T-cell (primary cell): Measurements from ENCODE around the gene SLPI. TPM values are rescaled to one million over a fixed set of nuclear protein-coding genes. Genes with fewer than 3 reads are reported as not detected.

Source experiments
- total RNA-seq, 35 experiments: library from RNA in 6 of 35; stranded (reverse) in 6 of 35; fragments of 120-200 nt in 1 of 35; gene quantifications; one replicate each; pipeline versions ENCODE4 v1.2.1 to v1.2.4 and lab custom pipeline; 2013 to 2026

Gene SLPI
- total RNA-seq, 5 donors from 2014 or later (not counting 1 experiment from before 2014, with no cell fraction given) = 1.1 to 1.7 (median 1.2) TPM; not detected in 2

Other genes with a start within 250 kb of the SLPI start
- gene KCNS1, start 153.4 kb downstream of the SLPI start, total RNA-seq = under 1 TPM in 1 of 5 donors, not detected in 4; 0.09 TPM
- gene WFDC5, start 139.4 kb downstream of the SLPI start, total RNA-seq = not detected
- gene WFDC12, start 130.1 kb downstream of the SLPI start, total RNA-seq = not detected
- gene PI3, start 79.7 kb downstream of the SLPI start, total RNA-seq = under 1 TPM in 1 of 5 donors, not detected in 4; 0.51 TPM
- gene SEMG1, start 47.5 kb downstream of the SLPI start, total RNA-seq = not detected
- not detected for gene SEMG2, start 33.2 kb downstream of the SLPI start, total RNA-seq
- under 1 TPM in 3 of 5 donors, not detected in 2; 0.22 to 0.29 (median 0.26) TPM for gene RBPJL, start 52.3 kb upstream of the SLPI start, total RNA-seq
- gene MATN4, start 53.7 kb upstream of the SLPI start, total RNA-seq = not detected
- gene SDC4, start 93.9 kb upstream of the SLPI start, total RNA-seq = 1 to 10 TPM in 4 of 5 donors, under 1 TPM in 1; 0.68 to 4.4 (median 3.5) TPM
- 10 to 100 TPM; 53.1 to 86.9 (median 58.2) TPM for gene SYS1, start 108.6 kb upstream of the SLPI start, total RNA-seq
- gene TP53TG5, start 123.8 kb upstream of the SLPI start, total RNA-seq = under 1 TPM in 3 of 5 donors, not detected in 2; 0.10 to 0.23 (median 0.16) TPM
- gene DBNDD2, start 153.7 kb upstream of the SLPI start, total RNA-seq = 10 to 100 TPM; 10.1 to 16.8 (median 14.8) TPM
- 100 to 1,000 TPM in 2 of 5 donors, 10 to 100 TPM in 3; 76.6 to 140 (median 79.4) TPM for gene PIGT, start 161.6 kb upstream of the SLPI start, total RNA-seq
- gene WFDC2, start 215.2 kb upstream of the SLPI start, total RNA-seq = 1 to 10 TPM in 1 of 5 donors, under 1 TPM in 1, not detected in 3; 0.56 to 1.7 TPM